Stimulated activated CD4-positive, alpha-beta T cell treated with anti-CD3 and anti-CD28 coated beads, TNF-alpha, amount 100 ng/mL, for 48 hours (primary cell): ENCODE measurements around the gene ZNF621.
"Not testable (repeated sequence)": the region's sequence is repeated elsewhere in the genome, so short reads cannot be mapped to it uniquely, and the experiment has no call there.

ENCODE experiments used
- DNase-seq, 3 donors: peaks; one replicate each; pipeline ENCODE4 v3.0.0-alpha.2; 2020; ENCODE audit warnings: low read depth in 3 of 3

The ZNF621 gene

GRCh38 chr3:40534283-40534682 lies 9.5 kb downstream of the ZNF621 start:
- DNase-seq: no peak

- no peak for DNase-seq
Observed at GRCh38 chr3:40546816-40547215, 22.1 kb downstream of the ZNF621 start.

GRCh38 chr3:40550167-40550566 lies 25.4 kb downstream of the ZNF621 start:
- no peak for DNase-seq

- no peak for DNase-seq
Observed at GRCh38 chr3:40557575-40558161, 32.9 kb downstream of the ZNF621 start.

- not testable (repeated sequence) for DNase-seq
Observed at GRCh38 chr3:40562482-40562881, 37.7 kb downstream of the ZNF621 start.

- DNase-seq: not testable (repeated sequence)
Observed at GRCh38 chr3:40565629-40566028, 40.9 kb downstream of the ZNF621 start.

- no peak for DNase-seq
Observed at GRCh38 chr3:40566694-40567093, 41.9 kb downstream of the ZNF621 start.

GRCh38 chr3:40572588-40572987 lies 47.8 kb downstream of the ZNF621 start:
- no peak for DNase-seq

- no peak for DNase-seq
Observed at GRCh38 chr3:40574050-40574449, 49.3 kb downstream of the ZNF621 start.

- no peak for DNase-seq
Observed at GRCh38 chr3:40574661-40575060, 49.9 kb downstream of the ZNF621 start.

- no peak for DNase-seq
Observed at GRCh38 chr3:40576396-40576795, 51.6 kb downstream of the ZNF621 start.

- peak; percentile 30 to 45 (median 36) for DNase-seq
Observed at GRCh38 chr3:40580494-40581091, 55.8 kb downstream of the ZNF621 start.

GRCh38 chr3:40581166-40581565 lies 56.4 kb downstream of the ZNF621 start:
- no peak for DNase-seq

GRCh38 chr3:40582401-40583027 lies 57.8 kb downstream of the ZNF621 start:
- DNase-seq: no peak

GRCh38 chr3:40583691-40584090 lies 58.9 kb downstream of the ZNF621 start:
- DNase-seq: no peak

GRCh38 chr3:40584625-40585189 lies 59.9 kb downstream of the ZNF621 start:
- peak; percentile 42 to 68 (median 59) for DNase-seq

- no peak for DNase-seq
Observed at GRCh38 chr3:40585381-40586016, 60.7 kb downstream of the ZNF621 start.

GRCh38 chr3:40586901-40587300 lies 62.1 kb downstream of the ZNF621 start:
- no peak for DNase-seq

GRCh38 chr3:40588406-40588805 lies 63.6 kb downstream of the ZNF621 start:
- no peak for DNase-seq
